Gastroesophageal sphincter (tissue), 3 donors: Measurements from ENCODE around the gene ACOT7.

Experiments
- POLR2A ChIP-seq, 2 donors: fragments of 450-650 bp; IDR thresholded peaks; one replicate each; pipeline ENCODE4 v1.6.1; 2017; ENCODE audit warnings: antibody characterized with exemption in 2 of 2, mild to moderate bottlenecking in 2 of 2, moderate library complexity in 1 of 2
- TF ChIP-seq, protein P1 (sequence below), 4 experiments: fragments of 200-600 bp in 2 of 4; fragments of 450-650 bp in 2 of 4; sonication (generic) in 1 of 4; IDR thresholded peaks; one replicate each; pipeline ENCODE4 v1.5.1; 2017 to 2019; ENCODE audit warnings: antibody characterized with exemption in 4 of 4, mild to moderate bottlenecking in 2 of 4, moderate library complexity in 2 of 4

DNA sequence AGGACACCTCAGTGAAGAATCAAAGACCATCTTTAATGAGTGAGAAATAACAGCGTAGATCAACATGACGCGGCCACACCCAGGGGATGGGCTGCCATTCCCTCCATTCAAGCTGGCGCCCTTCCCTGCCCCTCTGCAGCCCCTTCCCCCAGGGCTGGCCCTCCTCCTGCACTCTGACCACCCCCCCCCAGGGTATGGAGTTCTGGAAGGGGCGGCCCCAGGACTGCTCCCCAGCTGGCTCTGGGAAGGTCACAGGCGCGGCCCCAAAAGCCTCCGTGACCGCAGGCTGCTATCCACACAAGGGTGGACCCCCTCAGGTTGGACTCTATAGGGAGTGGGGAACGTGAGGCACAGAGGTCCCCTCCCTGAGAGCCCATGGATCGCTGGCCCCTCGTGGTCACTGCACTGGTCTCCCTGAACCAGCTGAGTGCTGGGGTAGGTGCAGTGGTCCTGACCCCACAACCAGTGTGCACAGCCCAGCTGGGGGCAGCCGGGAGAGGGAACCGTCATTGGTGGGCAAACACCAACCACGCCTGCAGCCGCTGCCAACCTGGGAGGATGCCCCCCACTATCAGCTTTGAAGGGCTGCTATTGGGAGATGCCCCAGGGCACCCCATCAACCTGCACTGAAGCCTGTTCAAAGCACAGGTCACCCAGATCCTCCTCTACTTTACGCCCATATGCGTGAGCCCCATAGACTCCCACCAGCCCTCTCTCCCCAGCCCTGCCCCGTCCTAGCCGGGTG lies 116.6 kb downstream of the ACOT7 start:
- no peak for TF ChIP-seq POLR2A (IDR thresholded peaks at IDR 0.05)
- TF ChIP-seq, protein P1, sequence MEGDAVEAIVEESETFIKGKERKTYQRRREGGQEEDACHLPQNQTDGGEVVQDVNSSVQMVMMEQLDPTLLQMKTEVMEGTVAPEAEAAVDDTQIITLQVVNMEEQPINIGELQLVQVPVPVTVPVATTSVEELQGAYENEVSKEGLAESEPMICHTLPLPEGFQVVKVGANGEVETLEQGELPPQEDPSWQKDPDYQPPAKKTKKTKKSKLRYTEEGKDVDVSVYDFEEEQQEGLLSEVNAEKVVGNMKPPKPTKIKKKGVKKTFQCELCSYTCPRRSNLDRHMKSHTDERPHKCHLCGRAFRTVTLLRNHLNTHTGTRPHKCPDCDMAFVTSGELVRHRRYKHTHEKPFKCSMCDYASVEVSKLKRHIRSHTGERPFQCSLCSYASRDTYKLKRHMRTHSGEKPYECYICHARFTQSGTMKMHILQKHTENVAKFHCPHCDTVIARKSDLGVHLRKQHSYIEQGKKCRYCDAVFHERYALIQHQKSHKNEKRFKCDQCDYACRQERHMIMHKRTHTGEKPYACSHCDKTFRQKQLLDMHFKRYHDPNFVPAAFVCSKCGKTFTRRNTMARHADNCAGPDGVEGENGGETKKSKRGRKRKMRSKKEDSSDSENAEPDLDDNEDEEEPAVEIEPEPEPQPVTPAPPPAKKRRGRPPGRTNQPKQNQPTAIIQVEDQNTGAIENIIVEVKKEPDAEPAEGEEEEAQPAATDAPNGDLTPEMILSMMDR (IDR thresholded peaks at IDR 0.05) = no peak
